GM12878 (cell line): Measurements from ENCODE around the gene SCGB1A1. TPM values are rescaled to one million over a fixed set of nuclear protein-coding genes. Genes with fewer than 3 reads are reported as not detected.
A peak's percentile ranks its signal among the peaks of the same experiment; 100 is the strongest.

Experiments used
- ATAC-seq: fragments of 200-7000 bp; cut with Tn5 transposase; 3 replicates; pipeline ENCODE4 v1.9.1; 2020; ENCODE audit warnings: mild to moderate bottlenecking, moderate library complexity
- BruUV-seq: library from RNA; stranded (reverse); fragments of 400-500 nt; replicated peaks from 2 replicates; lab custom pipeline; 2021; lab: Mats Ljungman, UMichigan
- CTCF ChIA-PET: fragments of 300-600 bp; sonication (Branson Sonifier 250); formaldehyde crosslinking; extraction: SDS; loops from one replicate; lab custom pipeline; 2021; ENCODE audit warnings: inconsistent platforms; lab: Yijun Ruan, JAX
- POLR2A ChIA-PET: fragments of 350-600 bp; formaldehyde crosslinking; extraction: SDS; loops from one replicate; lab custom pipeline; 2021; ENCODE audit warnings: inconsistent platforms; lab: Charles Lee
- RAD21 ChIA-PET: fragments of 300-600 bp; sonication (Branson Sonifier 250); formaldehyde crosslinking; loops from one replicate; lab custom pipeline; 2023; ENCODE audit warnings: antibody characterized with exemption; ENCODE audit not compliant: unreplicated experiment; lab: Charles Lee
- SMC1A ChIA-PET: fragments of 300-600 bp; sonication (Branson Sonifier 250); formaldehyde crosslinking; loops from one replicate; lab custom pipeline; 2023; ENCODE audit not compliant: unreplicated experiment, uncharacterized antibody; lab: Charles Lee
- DNase-seq: peaks from one replicate; pipeline ENCODE4 v3.0.0-alpha.2; 2011; ENCODE audit warnings: low read depth, low spot score
- FAIRE-seq: peaks from 3 replicates; lab custom pipeline; 2011; peaks lifted over from hg19 to GRCh38; lab: Jason Lieb, UNC
- H2AFZ ChIP-seq: 2 replicates; pipeline ENCODE4 v1.6.0; 2011; ENCODE audit warnings: low read depth, low read length, control low read depth; ENCODE audit not compliant: control insufficient read depth
- H3K27ac ChIP-seq: 2 replicates; pipeline ENCODE4 v1.5.1; 2011; ENCODE audit warnings: control low read depth; ENCODE audit not compliant: control insufficient read depth, insufficient read depth
- H3K27me3 ChIP-seq, 2 experiments: replicated peaks in 1 of 2; 2 replicates each; pipeline versions ENCODE4 v1.6.0 to v1.6.1; 2011; ENCODE audit warnings: low read length in 1 of 2; ENCODE audit not compliant: control insufficient read depth in 2 of 2, insufficient read depth in 2 of 2
- H3K36me3 ChIP-seq, 2 experiments: 2 replicates each; pipeline ENCODE4 v1.5.1; 2011; ENCODE audit warnings: low read length in 1 of 2; ENCODE audit not compliant: control insufficient read depth in 2 of 2, insufficient read depth in 2 of 2
- H3K4me1 ChIP-seq: 2 replicates; pipeline ENCODE4 v1.6.1; 2011; ENCODE audit warnings: mild to moderate bottlenecking, low read length, moderate library complexity, mixed read lengths; ENCODE audit not compliant: control insufficient read depth, insufficient read depth
- H3K4me2 ChIP-seq: 2 replicates; pipeline ENCODE4 v1.6.0; 2011; ENCODE audit warnings: control low read depth; ENCODE audit not compliant: control insufficient read depth, insufficient read depth
- H3K4me3 ChIP-seq: fragments of 200-600 bp; sonication (generic); 2 replicates; pipeline ENCODE4 v1.5.1; 2016
- H3K79me2 ChIP-seq: 2 replicates; pipeline ENCODE4 v1.6.0; 2011; ENCODE audit warnings: low read length; ENCODE audit not compliant: control insufficient read depth, insufficient read depth
- H3K9ac ChIP-seq: 2 replicates; pipeline ENCODE4 v1.8.0; 2011; ENCODE audit warnings: low read length, control low read depth, mixed read lengths; ENCODE audit not compliant: control insufficient read depth, insufficient read depth
- H3K9me3 ChIP-seq: replicated peaks from 3 replicates; pipeline ENCODE4 v1.5.1; 2011; ENCODE audit warnings: mild to moderate bottlenecking, low read length; ENCODE audit not compliant: control insufficient read depth, insufficient read depth
- H4K20me1 ChIP-seq: 2 replicates; pipeline ENCODE4 v1.6.0; 2011; ENCODE audit not compliant: control insufficient read depth, insufficient read depth
- ATF7 ChIP-seq: fragments of 450-650 bp; IDR thresholded peaks from 2 replicates; pipeline ENCODE4 v1.6.1; 2016; ENCODE audit warnings: low read depth, mild to moderate bottlenecking
- IRF5 ChIP-seq: fragments of 450-650 bp; IDR thresholded peaks from 2 replicates; pipeline ENCODE4 v1.6.1; 2017; ENCODE audit warnings: borderline replicate concordance
- MTA3 ChIP-seq: IDR thresholded peaks from 2 replicates; pipeline ENCODE4 v1.6.1; 2012; ENCODE audit warnings: low read length, inconsistent platforms, borderline replicate concordance
- WGBS: methylation state at CpG from one replicate; pipeline ENCODE4 v1.1.6; 2016; ENCODE audit warnings: low lambda C conversion rate; ENCODE audit not compliant: insufficient replicate concordance, insufficient coverage; ENCODE audit errors: missing lambda C conversion rate; 5-methylcytosine and 5-hydroxymethylcytosine counted together
- in situ Hi-C: fragments of 300-500 bp; cut with MboI; formaldehyde crosslinking; loops from 9 replicates; pipeline ENCODE4 v1.14.3; 2018; ENCODE audit warnings: mixed read lengths
- intact Hi-C: fragments of 100-400 bp; cut with micrococcal nuclease; formaldehyde crosslinking; loops from one replicate; pipeline ENCODE4 v1.14.2; 2022; ENCODE audit not compliant: unreplicated experiment
- polyA plus RNA-seq, 11 experiments: library from polyadenylated mRNA; depleted of rRNA in 4 of 11; unstranded in 6 of 11; stranded (reverse) in 5 of 11; fragments of >200 nt; fragmentation: Nextera tagmentation in 4 of 11; fragmentation: Illumina TruSeq in 1 of 11; extraction: Ambion mirVana in 4 of 11; extraction: Trizol in 1 of 11; gene quantifications; 1 replicate in 1 of 11; 2 replicates in 10 of 11; pipeline versions ENCODE4 v1.2.1 to v1.2.3, GENCODE V29; 2011 to 2016; ENCODE audit warnings: inconsistent platforms in 2 of 11, missing spikeins in 2 of 11, low read depth in 1 of 11
- total RNA-seq, 4 experiments: library from RNA; depleted of rRNA in 3 of 4; stranded (reverse); fragments of >200 nt in 3 of 4; fragmentation: Illumina TruSeq in 1 of 4; extraction: Trizol in 1 of 4; gene quantifications; 2 replicates each; pipeline versions ENCODE4 v1.2.1 to v1.2.3, GENCODE V29; 2013 to 2021

Gene SCGB1A1
- total and polyA plus RNA-seq, 10 of the 15 experiments (the other 5 are each of a cell fraction or from before 2014, with no cell fraction given): not detected

GRCh38 chr11:62450543-62451240 is 31.9 kb downstream of the SCGB1A1 start:
- Histone ChIP-seq H3K4me2 (no peak overlapping the region), H3K27me3 (peaks cover 2 to 3% of the 10 kb centered on the region in 2 experiments; a peak in 1 of 4 replicates), H3K79me2 (no peaks in the 10 kb centered on the region), H2AFZ (no peak overlapping the region), H3K9me3 (no peaks in the 10 kb centered on the region), H3K27ac (no peak overlapping the region), H3K36me3 (no peaks in the 10 kb centered on the region), H4K20me1 (no peaks in the 10 kb centered on the region), H3K9ac (no peak overlapping the region), H3K4me1 (no peaks in the 10 kb centered on the region), H3K4me3 (no peak overlapping the region)
- 66% methylated on average over 15 of the region's 15 CpGs for WGBS
- ATAC-seq: no peak
- ChIA-PET POLR2A (no interaction called here), CTCF (interaction anchor here (1.3 kb wide), 1 partner anchor 8 kb away, joined by 4 read pairs; no protein-coding TSS in a partner anchor), SMC1A (no interaction called here), RAD21 (no interaction called here)
- intact Hi-C loops (no loop called here), in situ Hi-C loops (no loop called here)
- no TSS peak for BruUV-seq
- no peak for FAIRE-seq
- TF ChIP-seq IRF5 (no peak), ATF7 (0 out of 2 replicates have a peak, but pooled peaks have one; percentile 28)
- no peak for DNase-seq

- Histone ChIP-seq H4K20me1 (no peaks in the 10 kb centered on the region), H3K27me3 (peaks cover 2 to 3% of the 10 kb centered on the region in 2 experiments; a peak in 1 of 4 replicates), H3K27ac (no peak overlapping the region), H3K9me3 (no peaks in the 10 kb centered on the region), H3K79me2 (no peaks in the 10 kb centered on the region), H3K4me1 (no peaks in the 10 kb centered on the region), H3K9ac (no peak overlapping the region), H3K36me3 (no peaks in the 10 kb centered on the region), H3K4me2 (no peak overlapping the region), H2AFZ (no peak overlapping the region), H3K4me3 (no peak overlapping the region)
- TF ChIP-seq MTA3: no peak
- RAD21 ChIA-PET: no interaction called here
- intact Hi-C loops: no loop called here
- in situ Hi-C loops: no loop called here
- no TSS peak for BruUV-seq
- ATAC-seq: no peak
- no peak for DNase-seq
- POLR2A ChIA-PET: no interaction called here
- FAIRE-seq: no peak
- CTCF ChIA-PET: no interaction called here
- SMC1A ChIA-PET: interaction anchor here (0.7 kb wide), 1 partner anchor 13 kb away, joined by 4 read pairs; no protein-coding TSS in a partner anchor
- WGBS: 36% methylated on average over 8 of the region's 8 CpGs
Measured at GRCh38 chr11:62451241-62451621, 32.4 kb downstream of the SCGB1A1 start.
